Activated T-cell treated with anti-CD3 and anti-CD28 coated beads for 1 hour (primary cell): ENCODE measurements around the gene GRK5.
"Not testable (repeated sequence)": the region's sequence is repeated elsewhere in the genome, so short reads cannot be mapped to it uniquely, and the experiment has no call there.

Experiments
- DNase-seq: peaks from one replicate; pipeline ENCODE4 v3.0.0-alpha.2; 2020; ENCODE audit warnings: low read depth

GRK5 gene

GRCh38 chr10:119276194-119276593, 68.8 kb downstream of the GRK5 start:
- not testable (repeated sequence) for DNase-seq

- DNase-seq = no peak
Observed at GRCh38 chr10:119278126-119278709, 70.8 kb downstream of the GRK5 start.

GRCh38 chr10:119279441-119279840, 72.1 kb downstream of the GRK5 start:
- DNase-seq = no peak

- DNase-seq = no peak
Observed at GRCh38 chr10:119281581-119282071, 74.3 kb downstream of the GRK5 start.

DNA sequence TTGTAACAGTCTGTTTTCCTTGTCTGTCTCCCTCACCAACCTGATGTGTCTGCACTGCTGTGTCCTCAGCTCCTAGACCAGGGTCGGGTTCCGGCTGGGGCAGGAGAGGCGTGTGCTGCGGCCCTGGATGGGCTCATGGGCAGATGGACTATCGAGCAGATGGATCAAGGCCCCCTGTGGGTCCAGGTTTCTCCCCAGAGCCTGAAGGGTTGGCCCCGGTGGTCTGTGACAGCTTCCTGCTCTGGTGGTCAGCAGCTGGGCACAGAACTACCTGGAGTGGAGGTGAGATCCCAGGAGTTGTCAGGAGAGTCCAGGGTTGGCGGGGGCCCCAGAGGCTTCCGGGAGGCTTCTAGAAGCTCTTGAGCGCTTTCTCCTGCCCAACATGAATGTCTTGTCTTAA, 75.1 kb downstream of the GRK5 start:
- no peak for DNase-seq

GRCh38 chr10:119283387-119283786, 76.0 kb downstream of the GRK5 start:
- DNase-seq = no peak

GRCh38 chr10:119283818-119284217, 76.4 kb downstream of the GRK5 start:
- DNase-seq = no peak

GRCh38 chr10:119284679-119285096, 77.3 kb downstream of the GRK5 start:
- no peak for DNase-seq

GRCh38 chr10:119285495-119286267, 78.3 kb downstream of the GRK5 start:
- DNase-seq = no peak

- no peak for DNase-seq
Observed at GRCh38 chr10:119286516-119286915, 79.1 kb downstream of the GRK5 start.

DNA sequence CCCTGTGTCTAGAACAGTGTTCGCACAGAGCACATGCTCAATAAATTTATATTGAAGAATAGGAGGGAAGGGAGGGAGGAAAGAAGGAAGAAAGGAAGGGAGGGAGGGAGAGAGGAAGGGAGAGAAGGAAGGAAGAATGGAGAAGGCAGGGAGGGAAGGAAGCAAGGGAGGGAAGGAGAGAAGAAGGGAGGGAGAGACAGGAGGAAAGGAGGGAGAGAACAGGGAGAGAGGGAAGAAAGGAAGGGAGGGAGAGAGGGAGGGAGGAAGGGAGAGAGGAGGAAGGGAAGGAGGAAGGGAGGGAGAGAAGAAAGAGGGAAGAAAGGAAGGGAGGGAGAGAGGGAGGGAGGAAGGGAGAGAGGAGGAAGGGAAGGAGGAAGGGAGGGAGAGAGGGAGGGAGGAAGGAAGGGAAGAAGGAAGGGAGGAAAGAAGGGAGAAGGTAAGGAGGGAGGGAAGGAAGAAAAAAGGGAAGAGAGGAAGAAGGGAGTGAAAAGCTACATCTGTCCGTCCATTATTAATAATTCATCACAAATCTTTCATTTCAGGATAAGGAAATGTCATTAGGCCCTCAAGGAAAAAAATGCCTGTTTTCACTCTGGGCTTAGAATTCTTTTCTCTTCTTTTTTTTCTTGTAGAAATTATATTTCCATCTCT, 79.7 kb downstream of the GRK5 start:
- DNase-seq = no peak

GRCh38 chr10:119288574-119289001, 81.2 kb downstream of the GRK5 start:
- DNase-seq = no peak

- no peak for DNase-seq
Observed at GRCh38 chr10:119289227-119289920, 82.0 kb downstream of the GRK5 start.

- DNase-seq = no peak
Observed at GRCh38 chr10:119290301-119291048, 83.1 kb downstream of the GRK5 start.

DNA sequence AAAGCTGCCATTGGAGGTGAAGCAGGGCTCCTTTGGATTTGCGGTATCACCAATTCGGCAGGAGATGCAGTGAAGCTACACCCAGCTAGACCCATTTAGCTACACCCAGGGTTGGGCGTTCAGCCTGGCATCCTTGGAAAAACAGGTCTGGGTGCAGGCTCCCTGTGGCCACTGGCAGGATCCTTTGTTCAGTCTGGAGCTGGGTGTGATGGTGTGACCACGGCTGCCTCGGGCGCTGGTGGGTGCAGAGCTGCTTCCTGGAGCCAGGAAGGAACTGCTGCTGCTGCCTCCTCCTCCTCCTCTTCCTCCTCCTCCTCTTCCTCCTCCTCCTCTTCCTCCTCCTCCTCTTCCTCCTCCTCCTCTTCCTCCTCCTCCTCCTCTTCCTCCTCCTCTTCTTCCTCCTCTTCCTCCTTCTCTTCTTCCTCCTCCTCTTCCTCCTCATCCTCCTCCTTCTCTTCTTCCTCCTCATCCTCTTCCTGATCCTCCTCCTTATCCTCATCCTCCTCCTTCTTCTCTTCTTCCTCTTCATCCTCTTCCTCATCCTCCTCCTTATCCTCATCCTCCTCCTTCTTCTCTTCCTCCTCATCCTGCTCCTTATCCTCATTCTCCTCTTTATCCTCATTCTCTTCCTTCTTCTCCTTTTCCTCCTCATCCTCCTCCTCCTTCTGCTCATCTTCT, 84.0 kb downstream of the GRK5 start:
- DNase-seq = no peak

DNA sequence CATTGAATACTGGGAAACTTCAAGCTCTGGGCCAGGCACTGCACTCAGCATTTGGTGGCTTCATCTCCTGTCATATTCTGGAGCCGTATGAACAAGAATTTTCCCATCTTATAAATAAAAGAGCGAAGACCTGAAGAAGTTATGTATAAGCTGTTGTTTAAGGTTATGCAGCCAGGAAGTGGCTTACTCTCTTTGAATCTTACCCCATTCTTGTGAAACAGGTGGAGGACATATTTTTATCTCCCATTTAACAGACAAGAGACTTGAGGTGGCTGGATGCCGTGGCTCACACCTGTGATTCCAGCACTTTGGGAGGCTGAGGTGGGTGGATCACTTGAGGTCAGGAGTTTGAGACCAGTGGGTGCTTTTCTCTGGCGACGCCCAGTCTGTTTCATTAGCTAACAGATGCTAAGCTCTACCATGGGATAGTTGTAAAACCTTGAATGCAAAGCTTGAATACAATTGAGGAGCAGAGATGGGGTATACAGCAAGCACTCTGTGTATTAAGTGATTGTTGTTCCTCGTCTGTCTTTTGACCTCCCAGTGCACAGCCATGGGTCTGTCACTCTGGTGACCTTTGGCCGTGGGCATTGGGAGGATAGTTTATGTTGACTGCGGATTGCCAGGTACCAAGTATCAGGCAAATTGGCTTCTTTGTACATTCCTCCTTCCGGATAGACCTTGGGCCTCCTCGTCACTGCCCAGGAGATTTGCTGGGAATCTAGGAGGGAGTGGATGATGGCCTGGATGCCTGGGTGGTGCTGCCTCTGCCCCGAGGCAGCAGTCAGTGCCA, 85.8 kb downstream of the GRK5 start:
- DNase-seq = no peak

DNA sequence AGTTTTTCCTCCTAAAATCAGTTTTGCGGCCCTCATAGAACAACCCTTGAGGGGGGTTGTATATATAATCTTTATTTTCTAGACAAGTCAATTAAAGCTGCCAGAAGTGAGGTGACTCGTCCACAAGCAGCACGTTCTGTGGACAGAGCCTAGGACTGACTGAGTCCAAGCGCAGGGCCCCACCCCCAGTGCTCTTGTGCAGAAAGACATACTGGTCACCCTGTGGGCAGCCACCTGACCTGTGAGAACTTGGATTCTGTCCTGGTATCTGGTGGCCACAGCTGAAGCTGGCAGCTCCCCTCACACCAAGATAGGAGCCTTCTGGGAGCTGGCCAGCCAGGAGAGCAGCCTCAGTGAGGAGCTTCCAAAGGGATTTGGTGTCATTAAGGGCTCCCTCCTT, 89.3 kb downstream of the GRK5 start:
- DNase-seq = no peak

GRCh38 chr10:119297207-119297968, 90.0 kb downstream of the GRK5 start:
- DNase-seq = no peak

- DNase-seq = no peak
Observed at GRCh38 chr10:119298810-119299209, 91.4 kb downstream of the GRK5 start.

DNA sequence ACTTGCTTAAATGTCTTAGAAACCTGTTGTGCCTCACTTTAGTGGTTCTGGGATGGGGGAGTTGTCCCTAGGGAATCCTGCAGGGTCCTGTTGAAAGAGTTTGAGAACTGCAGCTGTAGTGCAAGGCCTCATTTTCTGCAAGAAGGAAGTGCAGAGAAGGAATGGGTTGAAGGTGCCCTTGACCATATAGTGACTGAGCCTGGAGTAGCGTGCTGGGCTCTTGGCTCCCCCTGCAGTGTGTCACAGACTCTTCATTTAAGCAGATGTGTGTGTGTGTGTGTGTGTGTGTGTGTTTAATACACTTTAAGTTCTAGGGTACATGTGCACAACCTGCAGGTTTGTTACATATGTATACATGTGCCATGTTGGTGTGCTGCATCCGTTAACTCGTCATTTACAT, 92.2 kb downstream of the GRK5 start:
- DNase-seq = no peak
